Subcutaneous abdominal adipose tissue (tissue), 5 donors: ENCODE results near the gene TCF4.

Source experiments
- H3K27ac ChIP-seq: one replicate; pipeline ENCODE4 v1.7.0; 2013; ENCODE audit warnings: low read depth, mild to moderate bottlenecking, inconsistent platforms, low read length, moderate library complexity
- H3K27me3 ChIP-seq, 5 donors: one replicate each; pipeline ENCODE4 v1.7.0; 2013; ENCODE audit warnings: low read length in 5 of 5, inconsistent platforms in 1 of 5; ENCODE audit not compliant: control insufficient read depth in 5 of 5, insufficient read depth in 4 of 5
- H3K36me3 ChIP-seq, 5 donors: one replicate each; pipeline ENCODE4 v1.7.0; 2013; ENCODE audit warnings: low read length in 5 of 5; ENCODE audit not compliant: control insufficient read depth in 5 of 5, insufficient read depth in 5 of 5
- H3K4me1 ChIP-seq, 5 donors: one replicate each; pipeline ENCODE4 v1.7.0; 2013; ENCODE audit warnings: low read length in 5 of 5, mild to moderate bottlenecking in 3 of 5, moderate library complexity in 1 of 5; ENCODE audit not compliant: control insufficient read depth in 5 of 5, insufficient read depth in 5 of 5
- H3K4me3 ChIP-seq, 5 donors: one replicate each; pipeline ENCODE4 v1.7.0; 2013; ENCODE audit warnings: low read length in 5 of 5, low read depth in 1 of 5
- H3K9ac ChIP-seq, 5 donors: one replicate each; pipeline ENCODE4 v1.7.0; 2013; ENCODE audit warnings: low read length in 5 of 5, mild to moderate bottlenecking in 4 of 5, moderate library complexity in 3 of 5
- H3K9me3 ChIP-seq, 5 donors: one replicate each; pipeline ENCODE4 v1.7.0; 2013; ENCODE audit warnings: low read length in 5 of 5; ENCODE audit not compliant: control insufficient read depth in 5 of 5
- donor health status: healthy.
- donor health status: healthy.
- donor health status: healthy.
- donor health status: healthy.
- donor health status: healthy.

Gene TCF4

GRCh38 chr18:55375930-55376329 is 212.1 kb downstream of the TCF4 start:
- Histone ChIP-seq H3K27me3 (no peaks in the 10 kb centered on the region), H3K4me3 (no peak overlapping the region), H3K4me1 (peaks cover 0 to 7% (median 3%) of the 10 kb centered on the region in 5 donors), H3K27ac (no peak overlapping the region), H3K36me3 (no peaks in the 10 kb centered on the region), H3K9ac (no peak overlapping the region), H3K9me3 (no peaks in the 10 kb centered on the region)

GRCh38 chr18:55374741-55375140 is 213.3 kb downstream of the TCF4 start:
- Histone ChIP-seq H3K36me3 (no peaks in the 10 kb centered on the region), H3K27me3 (no peaks in the 10 kb centered on the region)

GRCh38 chr18:55372209-55372608 is 215.8 kb downstream of the TCF4 start:
- H3K4me3 ChIP-seq, result no peak overlapping the region
- H3K27ac ChIP-seq, result no peak overlapping the region
- H3K4me1 ChIP-seq, result peaks cover 0 to 7% (median 3%) of the 10 kb centered on the region in 5 donors
- no peak overlapping the region for H3K9ac ChIP-seq
- no peaks in the 10 kb centered on the region for H3K9me3 ChIP-seq
- H3K27me3 ChIP-seq, result no peaks in the 10 kb centered on the region
- no peaks in the 10 kb centered on the region for H3K36me3 ChIP-seq

More at GRCh38 chr18:55374741-55375140, 213.3 kb downstream of the TCF4 start:
- Histone ChIP-seq H3K27ac (no peak overlapping the region), H3K9ac (no peak overlapping the region), H3K4me3 (no peak overlapping the region), H3K9me3 (no peaks in the 10 kb centered on the region), H3K4me1 (peaks cover 0 to 7% (median 3%) of the 10 kb centered on the region in 5 donors)

GRCh38 chr18:55370936-55371335 is 217.1 kb downstream of the TCF4 start:
- Histone ChIP-seq H3K4me1 (no peaks in the 10 kb centered on the region), H3K27me3 (no peaks in the 10 kb centered on the region), H3K36me3 (no peaks in the 10 kb centered on the region), H3K9ac (no peak overlapping the region), H3K27ac (no peak overlapping the region), H3K9me3 (no peaks in the 10 kb centered on the region), H3K4me3 (no peak overlapping the region)

GRCh38 chr18:55369346-55369745 is 218.6 kb downstream of the TCF4 start:
- Histone ChIP-seq H3K4me3 (no peak overlapping the region), H3K4me1 (no peaks in the 10 kb centered on the region), H3K27me3 (no peaks in the 10 kb centered on the region), H3K9ac (no peak overlapping the region), H3K27ac (no peak overlapping the region), H3K9me3 (no peaks in the 10 kb centered on the region), H3K36me3 (no peaks in the 10 kb centered on the region)

- no peak overlapping the region for H3K27ac ChIP-seq
Measured at GRCh38 chr18:55365342-55365741, 222.7 kb downstream of the TCF4 start.

GRCh38 chr18:55362303-55362702 is 225.7 kb downstream of the TCF4 start:
- H3K4me1 ChIP-seq, result peaks cover 0 to 5% (median 0%) of the 10 kb centered on the region in 5 donors
- no peaks in the 10 kb centered on the region for H3K36me3 ChIP-seq
- no peak overlapping the region for H3K9ac ChIP-seq
- no peak overlapping the region for H3K27ac ChIP-seq
- H3K9me3 ChIP-seq, result no peaks in the 10 kb centered on the region
- no peaks in the 10 kb centered on the region for H3K27me3 ChIP-seq
- no peak overlapping the region for H3K4me3 ChIP-seq

More at GRCh38 chr18:55365342-55365741, 222.7 kb downstream of the TCF4 start:
- no peaks in the 10 kb centered on the region for H3K36me3 ChIP-seq
- no peak overlapping the region for H3K9ac ChIP-seq
- peaks cover 0 to under 1% (median 0%) of the 10 kb centered on the region in 5 donors for H3K4me1 ChIP-seq
- no peaks in the 10 kb centered on the region for H3K9me3 ChIP-seq
- no peak overlapping the region for H3K4me3 ChIP-seq
- H3K27me3 ChIP-seq, result no peaks in the 10 kb centered on the region

GRCh38 chr18:55361492-55362250 is 226.3 kb downstream of the TCF4 start:
- H3K4me3 ChIP-seq, result no peak overlapping the region

GRCh38 chr18:55360061-55360460 is 227.9 kb downstream of the TCF4 start:
- H3K27ac ChIP-seq, result no peak overlapping the region
- peaks cover 0 to 6% (median 0%) of the 10 kb centered on the region in 5 donors for H3K4me1 ChIP-seq
- no peaks in the 10 kb centered on the region for H3K27me3 ChIP-seq
- H3K4me3 ChIP-seq, result no peak overlapping the region
- no peaks in the 10 kb centered on the region for H3K36me3 ChIP-seq
- H3K9ac ChIP-seq, result no peak overlapping the region
- H3K9me3 ChIP-seq, result no peaks in the 10 kb centered on the region

More at GRCh38 chr18:55361492-55362250, 226.3 kb downstream of the TCF4 start:
- H3K36me3 ChIP-seq, result no peaks in the 10 kb centered on the region
- no peaks in the 10 kb centered on the region for H3K27me3 ChIP-seq
- H3K27ac ChIP-seq, result no peak overlapping the region
- no peak overlapping the region for H3K9ac ChIP-seq
- H3K4me1 ChIP-seq, result peaks cover 0 to 5% (median 0%) of the 10 kb centered on the region in 5 donors
- no peaks in the 10 kb centered on the region for H3K9me3 ChIP-seq

- Histone ChIP-seq H3K9me3 (no peaks in the 10 kb centered on the region), H3K9ac (no peak overlapping the region), H3K4me3 (no peak overlapping the region), H3K4me1 (peaks cover 0 to 17% (median 0%) of the 10 kb centered on the region in 5 donors), H3K36me3 (no peaks in the 10 kb centered on the region), H3K27me3 (no peaks in the 10 kb centered on the region), H3K27ac (no peak overlapping the region)
Measured at GRCh38 chr18:55356815-55357214, 231.2 kb downstream of the TCF4 start.
